HUES48 (cell line): ENCODE measurements around the gene BCAR3.

Experiments
- H3K27ac ChIP-seq: one replicate; pipeline ENCODE4 v1.7.0; 2013; ENCODE audit warnings: low read depth, low read length, inconsistent platforms
- H3K27me3 ChIP-seq: 2 replicates; pipeline ENCODE4 v1.6.1; 2013; ENCODE audit warnings: mild to moderate bottlenecking, low read length; ENCODE audit not compliant: control insufficient read depth, insufficient read depth
- H3K36me3 ChIP-seq: 2 replicates; pipeline ENCODE4 v1.6.1; 2013; ENCODE audit warnings: low read length; ENCODE audit not compliant: control insufficient read depth, insufficient read depth
- H3K4me1 ChIP-seq: 2 replicates; pipeline ENCODE4 v1.6.1; 2013; ENCODE audit warnings: mild to moderate bottlenecking, low read length; ENCODE audit not compliant: control insufficient read depth, insufficient read depth
- H3K4me3 ChIP-seq: 2 replicates; pipeline ENCODE4 v1.5.1; 2013; ENCODE audit warnings: mild to moderate bottlenecking, low read depth, low read length
- H3K9ac ChIP-seq: 2 replicates; pipeline ENCODE4 v1.6.1; 2013; ENCODE audit warnings: mild to moderate bottlenecking, low read depth, low read length, moderate library complexity
- H3K9me3 ChIP-seq: 2 replicates; pipeline ENCODE4 v1.6.1; 2013; ENCODE audit warnings: low read length; ENCODE audit not compliant: control insufficient read depth, insufficient read depth

BCAR3 gene

DNA sequence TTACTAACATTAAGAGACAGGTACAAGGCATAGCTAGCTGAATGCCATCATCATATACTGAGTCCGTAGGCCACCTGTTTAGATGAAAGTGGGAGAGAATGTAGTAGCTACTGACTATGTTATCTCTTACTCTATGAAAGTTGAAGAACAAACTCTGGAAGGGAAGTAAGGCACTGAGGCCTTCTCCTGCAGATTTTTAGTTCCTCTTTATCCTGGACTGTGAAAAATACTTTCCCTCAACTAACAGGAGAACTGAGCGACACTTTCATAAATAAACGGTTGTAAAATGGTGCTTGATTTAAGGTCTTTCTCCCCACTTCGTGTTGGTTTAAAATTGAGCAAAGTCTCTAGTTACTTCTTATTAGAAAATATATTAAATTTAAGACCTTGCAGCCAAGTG lies 131.8 kb downstream of the BCAR3 start:
- H3K9me3 ChIP-seq: no peaks in the 10 kb centered on the region
- no peak overlapping the region for H3K9ac ChIP-seq
- no peaks in the 10 kb centered on the region for H3K27me3 ChIP-seq
- H3K36me3 ChIP-seq: peaks cover 98% of the 10 kb centered on the region
- H3K4me3 ChIP-seq: no peak overlapping the region
- peaks cover 33% of the 10 kb centered on the region for H3K4me1 ChIP-seq
- H3K27ac ChIP-seq: no peak overlapping the region

DNA sequence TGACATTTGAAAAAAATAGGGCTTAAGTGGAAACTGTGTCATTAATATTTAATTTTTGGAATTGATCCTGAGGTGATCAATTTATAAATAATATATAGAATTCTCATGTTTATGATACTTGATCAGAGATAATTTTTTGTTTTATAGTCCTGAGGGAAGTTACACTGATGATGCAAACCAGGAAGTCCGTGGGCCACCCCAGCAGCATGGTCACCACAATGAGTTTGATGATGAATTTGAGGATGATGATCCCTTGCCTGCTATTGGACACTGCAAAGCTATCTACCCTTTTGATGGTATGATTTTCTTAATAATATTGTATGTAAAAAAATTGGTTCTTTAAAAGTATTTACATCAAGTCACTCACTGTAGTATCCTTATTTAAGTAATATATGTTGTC lies 132.5 kb downstream of the BCAR3 start:
- no peak overlapping the region for H3K4me3 ChIP-seq
- H3K36me3 ChIP-seq: peaks cover 98% of the 10 kb centered on the region
- no peak overlapping the region for H3K27ac ChIP-seq
- no peak overlapping the region for H3K9ac ChIP-seq
- H3K27me3 ChIP-seq: no peaks in the 10 kb centered on the region
- peaks cover 33% of the 10 kb centered on the region for H3K4me1 ChIP-seq
- no peaks in the 10 kb centered on the region for H3K9me3 ChIP-seq

DNA sequence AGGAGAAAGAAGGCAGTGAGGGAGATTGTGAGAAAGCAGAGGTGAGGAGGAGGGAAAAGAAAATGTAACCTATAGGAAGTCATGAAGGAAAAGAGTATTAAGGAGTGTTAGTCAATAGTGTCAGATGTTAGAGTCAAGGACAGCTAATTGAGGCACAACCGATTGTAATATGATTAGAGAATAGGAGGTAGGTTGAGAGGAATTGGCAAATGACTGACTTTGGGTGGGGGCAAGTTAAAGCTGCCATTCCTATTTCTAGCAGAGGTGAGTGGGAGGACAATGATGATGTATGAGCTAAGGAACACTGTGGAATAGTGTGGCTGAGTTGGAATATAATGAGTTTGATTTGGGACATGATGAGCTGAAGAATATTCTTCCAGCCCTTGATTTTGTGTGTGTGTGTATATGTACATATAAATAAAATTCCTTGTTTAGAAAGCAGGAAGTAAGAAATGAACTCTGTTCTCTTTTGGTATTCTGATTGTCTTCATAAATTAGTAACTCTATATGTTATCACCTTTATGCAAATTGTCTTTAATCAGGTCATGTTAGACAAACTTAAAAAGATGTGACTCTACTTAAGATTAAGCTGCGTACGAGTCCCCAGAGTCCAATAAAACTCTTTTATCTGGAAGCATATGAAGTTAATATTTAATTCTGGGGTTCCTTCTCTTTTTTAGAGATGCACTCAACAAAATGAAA lies 135.3 kb downstream of the BCAR3 start:
- H3K9ac ChIP-seq: no peak overlapping the region
- H3K4me3 ChIP-seq: no peak overlapping the region
- no peaks in the 10 kb centered on the region for H3K27me3 ChIP-seq
- H3K36me3 ChIP-seq: peaks cover 86% of the 10 kb centered on the region
- no peaks in the 10 kb centered on the region for H3K9me3 ChIP-seq
- H3K27ac ChIP-seq: no peak overlapping the region
- H3K4me1 ChIP-seq: peaks cover 11% of the 10 kb centered on the region

DNA sequence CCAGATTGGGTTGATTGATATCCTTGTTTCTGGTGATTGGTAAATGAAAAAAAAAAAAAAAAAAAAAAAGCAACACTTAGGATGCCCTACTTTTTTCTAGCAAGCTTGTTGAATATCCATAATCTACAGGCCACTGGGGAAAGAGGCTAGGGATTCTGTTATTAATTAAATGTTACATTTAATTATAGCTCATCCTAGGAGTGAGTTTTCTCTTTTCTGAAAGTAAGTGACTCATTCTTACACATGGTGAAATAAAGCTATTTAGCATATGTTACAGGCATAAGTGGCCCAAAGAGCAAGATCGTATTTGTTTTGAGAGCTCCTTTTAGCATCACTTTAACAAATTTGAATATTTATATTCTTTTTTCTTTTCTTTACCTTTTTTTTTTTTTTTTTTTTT lies 139.2 kb downstream of the BCAR3 start:
- Histone ChIP-seq H3K27me3 (no peaks in the 10 kb centered on the region), H3K4me3 (no peak overlapping the region), H3K4me1 (peaks cover 10% of the 10 kb centered on the region), H3K36me3 (peaks cover 65% of the 10 kb centered on the region), H3K9me3 (no peaks in the 10 kb centered on the region), H3K27ac (no peak overlapping the region), H3K9ac (no peak overlapping the region)

DNA sequence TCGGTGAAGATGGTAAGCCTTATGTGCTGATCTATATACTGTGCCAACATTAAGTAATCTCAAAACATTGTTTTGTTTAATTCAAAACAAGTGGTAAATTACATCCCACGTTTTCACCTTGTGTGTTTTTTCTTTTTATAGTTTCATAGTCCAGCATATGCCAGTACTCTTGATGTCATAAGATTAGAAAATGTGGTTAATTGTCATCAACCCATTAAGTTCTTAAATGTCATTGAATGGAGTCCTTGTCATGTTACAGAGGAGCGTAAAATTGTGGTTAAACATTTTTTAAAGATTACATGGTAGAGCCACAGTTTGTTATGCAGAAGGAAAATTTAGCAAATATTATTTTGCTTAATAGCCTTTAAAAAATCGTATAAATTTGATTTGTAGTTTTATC lies 140.6 kb downstream of the BCAR3 start:
- peaks cover 65% of the 10 kb centered on the region for H3K36me3 ChIP-seq
- H3K4me1 ChIP-seq: peaks cover 10% of the 10 kb centered on the region
- no peak overlapping the region for H3K27ac ChIP-seq
- no peak overlapping the region for H3K9ac ChIP-seq
- no peaks in the 10 kb centered on the region for H3K27me3 ChIP-seq
- H3K4me3 ChIP-seq: no peak overlapping the region
- no peaks in the 10 kb centered on the region for H3K9me3 ChIP-seq

DNA sequence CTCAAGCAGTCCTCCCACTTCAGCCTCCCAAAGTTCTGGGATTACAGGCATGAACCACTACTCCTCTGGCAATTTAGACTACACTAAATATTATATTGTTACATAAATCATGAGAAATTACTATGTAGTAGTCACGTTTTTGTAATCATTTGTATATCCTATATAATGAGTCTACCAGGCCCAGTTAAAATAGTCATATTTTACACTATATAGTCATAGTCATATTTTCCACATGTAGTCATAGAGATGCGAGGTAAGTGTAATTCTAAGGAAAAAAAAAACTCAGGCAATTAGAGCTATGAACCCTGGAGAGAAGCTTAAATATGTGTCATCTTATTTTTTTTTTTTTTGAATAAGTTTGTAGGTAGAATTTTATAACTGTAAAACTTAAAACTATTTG lies 143.7 kb downstream of the BCAR3 start:
- Histone ChIP-seq H3K27ac (no peak overlapping the region), H3K4me1 (peaks cover 10% of the 10 kb centered on the region), H3K9me3 (no peaks in the 10 kb centered on the region), H3K36me3 (peaks cover 67% of the 10 kb centered on the region), H3K27me3 (no peaks in the 10 kb centered on the region), H3K4me3 (no peak overlapping the region), H3K9ac (no peak overlapping the region)

DNA sequence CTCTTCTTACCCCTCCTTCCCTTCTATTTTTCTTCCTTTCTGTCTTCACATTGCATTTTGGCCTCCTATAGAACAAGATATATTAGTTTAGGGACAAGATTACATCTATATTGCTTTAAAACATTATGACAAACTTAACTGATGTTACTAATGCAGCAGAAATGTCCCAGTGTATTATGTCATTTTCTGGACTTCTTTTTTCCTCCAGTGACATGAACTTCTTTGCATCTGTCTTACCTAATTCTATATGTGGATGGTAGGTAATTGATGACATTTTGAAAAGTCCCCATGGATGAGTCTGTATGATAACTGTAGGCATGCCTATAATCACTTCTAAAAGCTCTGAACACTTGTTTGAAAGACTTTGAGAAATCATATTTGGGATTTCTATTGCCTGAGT lies 144.2 kb downstream of the BCAR3 start:
- Histone ChIP-seq H3K27me3 (no peaks in the 10 kb centered on the region), H3K27ac (no peak overlapping the region), H3K4me1 (peaks cover 8% of the 10 kb centered on the region), H3K36me3 (peaks cover 71% of the 10 kb centered on the region), H3K4me3 (no peak overlapping the region), H3K9ac (no peak overlapping the region), H3K9me3 (no peaks in the 10 kb centered on the region)

DNA sequence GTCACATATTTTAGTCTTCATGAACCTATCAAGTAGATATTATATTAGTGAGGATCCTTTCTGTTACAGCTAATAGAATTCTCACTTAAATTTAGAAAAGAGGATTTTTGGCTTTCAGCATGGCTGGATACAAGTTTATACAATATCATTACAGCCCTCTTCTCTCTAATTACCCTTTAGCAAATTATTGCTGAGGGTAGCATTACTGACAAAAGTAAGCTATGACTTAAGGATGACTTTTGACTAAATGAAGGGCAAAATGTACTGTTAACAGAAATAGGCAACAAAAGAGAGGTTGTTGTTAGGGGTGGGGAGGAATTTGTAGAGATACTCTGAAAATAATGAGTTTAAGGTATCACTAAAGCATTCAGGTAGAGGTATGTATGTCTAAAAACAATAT lies 148.0 kb downstream of the BCAR3 start:
- H3K9ac ChIP-seq: no peak overlapping the region
- H3K27ac ChIP-seq: no peak overlapping the region
- peaks cover 86% of the 10 kb centered on the region for H3K36me3 ChIP-seq
- H3K27me3 ChIP-seq: no peaks in the 10 kb centered on the region
- H3K4me3 ChIP-seq: no peak overlapping the region
- no peaks in the 10 kb centered on the region for H3K4me1 ChIP-seq
- H3K9me3 ChIP-seq: no peaks in the 10 kb centered on the region

DNA sequence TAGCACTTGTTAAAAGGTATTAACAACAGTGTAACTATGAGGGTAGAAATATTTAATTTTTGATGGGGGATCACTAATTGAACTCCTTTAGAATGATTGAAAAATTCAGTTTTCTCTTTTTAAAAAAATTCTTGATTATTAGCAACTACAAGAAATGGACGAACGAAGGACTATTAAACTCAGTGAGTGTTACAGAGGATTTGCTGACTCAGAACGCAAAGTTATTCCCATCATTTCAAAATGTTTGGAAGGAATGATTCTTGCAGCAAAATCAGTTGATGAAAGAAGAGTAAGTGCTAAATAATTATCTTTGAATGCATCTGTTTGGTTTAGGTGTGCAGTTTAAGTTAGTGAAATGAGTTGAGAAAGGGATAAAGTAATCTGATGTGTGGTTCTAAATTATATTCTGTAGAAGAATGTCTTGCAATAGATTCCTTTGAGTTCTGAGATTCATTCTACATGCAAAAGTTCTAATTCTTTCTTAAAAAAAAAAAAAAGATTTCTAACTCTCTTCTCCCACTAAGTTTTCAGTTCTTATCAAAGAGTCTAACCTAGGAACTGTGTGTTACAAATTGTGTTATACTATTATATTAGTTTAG lies 148.8 kb downstream of the BCAR3 start:
- Histone ChIP-seq H3K4me1 (no peaks in the 10 kb centered on the region), H3K9ac (no peak overlapping the region), H3K27me3 (no peaks in the 10 kb centered on the region), H3K36me3 (peaks cover 90% of the 10 kb centered on the region), H3K9me3 (no peaks in the 10 kb centered on the region), H3K4me3 (no peak overlapping the region), H3K27ac (no peak overlapping the region)

DNA sequence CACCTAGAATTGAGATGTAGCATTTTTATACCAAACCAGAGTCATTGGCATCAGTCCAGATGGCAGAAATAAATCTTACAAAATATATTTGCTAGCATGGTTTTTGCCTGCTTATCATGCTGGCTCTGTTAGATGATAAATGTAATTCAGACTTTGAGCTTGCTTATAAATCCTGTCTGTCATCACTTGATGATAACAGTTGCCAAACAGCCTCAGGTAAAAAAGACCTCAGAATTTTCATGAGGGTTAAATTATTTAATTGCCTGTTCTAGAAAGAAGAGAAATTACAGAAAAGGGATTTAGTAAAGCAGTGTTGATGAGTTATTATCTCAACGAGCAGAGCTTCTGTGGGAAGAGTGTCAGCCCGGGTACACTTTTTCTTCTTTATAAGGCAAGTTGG lies 150.4 kb downstream of the BCAR3 start:
- no peak overlapping the region for H3K4me3 ChIP-seq
- peaks cover 85% of the 10 kb centered on the region for H3K36me3 ChIP-seq
- H3K9me3 ChIP-seq: no peaks in the 10 kb centered on the region
- no peak overlapping the region for H3K27ac ChIP-seq
- no peaks in the 10 kb centered on the region for H3K4me1 ChIP-seq
- H3K9ac ChIP-seq: no peak overlapping the region
- H3K27me3 ChIP-seq: no peaks in the 10 kb centered on the region

DNA sequence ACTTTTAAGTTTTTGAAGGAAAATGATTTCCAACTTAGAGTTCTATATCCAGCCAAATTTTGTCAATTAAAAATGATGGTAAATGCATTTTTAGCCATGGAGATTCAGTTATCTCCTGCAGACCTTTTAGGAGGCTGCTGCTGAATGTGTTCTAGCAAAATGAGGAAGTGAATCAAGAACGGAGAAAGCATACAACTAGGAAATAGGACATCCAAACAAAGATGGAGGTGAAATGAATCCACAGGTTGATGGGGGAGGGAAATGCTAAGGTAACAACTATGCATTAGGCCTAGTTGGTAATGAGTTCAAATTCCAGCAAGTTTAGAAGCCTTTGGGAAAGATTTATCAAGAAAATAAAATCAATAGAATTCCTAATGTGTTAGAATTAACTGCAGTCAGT lies 153.2 kb downstream of the BCAR3 start:
- peaks cover 4% of the 10 kb centered on the region; the same call in 1 of the 2 replicates for H3K4me1 ChIP-seq
- H3K27me3 ChIP-seq: no peaks in the 10 kb centered on the region
- no peak overlapping the region for H3K4me3 ChIP-seq
- H3K9me3 ChIP-seq: no peaks in the 10 kb centered on the region
- H3K36me3 ChIP-seq: peaks cover 83% of the 10 kb centered on the region
- no peak overlapping the region for H3K9ac ChIP-seq
- H3K27ac ChIP-seq: no peak overlapping the region
